PC-3 (cell line): ENCODE results near the gene TMEM129. TPM values are rescaled to one million over a fixed set of nuclear protein-coding genes. Genes with fewer than 3 reads are reported as not detected.

Experiments used
- ATAC-seq: fragments of 200-7000 bp; cut with Tn5 transposase; 2 replicates; pipeline ENCODE4 v1.9.1; 2020; ENCODE audit warnings: mild to moderate bottlenecking, moderate library complexity
- BruUV-seq: library from RNA; stranded (reverse); fragments of 400-500 nt; replicated peaks from 2 replicates; lab custom pipeline; 2021; lab: Mats Ljungman, UMichigan
- CTCF ChIA-PET: fragments of 300-600 bp; sonication (Branson Sonifier 250); formaldehyde crosslinking; loops from one replicate; lab custom pipeline; 2022; ENCODE audit warnings: antibody characterized with exemption; lab: Charles Lee
- POLR2A ChIA-PET: fragments of 300-600 bp; sonication (Branson Sonifier 250); formaldehyde crosslinking; loops from one replicate; lab custom pipeline; 2022; ENCODE audit warnings: antibody characterized with exemption; ENCODE audit not compliant: unreplicated experiment; lab: Charles Lee
- DNase-seq: peaks from one replicate; pipeline ENCODE4 v3.0.0-alpha.2; 2015
- H2AFZ ChIP-seq: fragments of 300-600 bp; sonication (generic); 2 replicates; pipeline ENCODE4 v1.6.0; 2016; ENCODE audit warnings: antibody characterized with exemption, low read length
- H3F3A ChIP-seq: fragments of 300-600 bp; sonication (generic); one replicate; pipeline ENCODE4 v1.6.0; 2017; ENCODE audit warnings: antibody characterized with exemption, low read length, control low read depth, mild to moderate bottlenecking; ENCODE audit not compliant: unreplicated experiment
- H3K27ac ChIP-seq: fragments of 300-600 bp; sonication (generic); 2 replicates; pipeline ENCODE4 v1.5.1; 2016; ENCODE audit warnings: mild to moderate bottlenecking, low read length
- H3K27me3 ChIP-seq: fragments of 300-600 bp; sonication (generic); 2 replicates; pipeline ENCODE4 v1.6.1; 2016; ENCODE audit warnings: low read length, mixed read lengths
- H3K36me3 ChIP-seq: fragments of 300-600 bp; sonication (generic); 2 replicates; pipeline ENCODE4 v1.6.1; 2016; ENCODE audit warnings: low read depth, mixed run types, low read length, mixed read lengths
- H3K4me1 ChIP-seq: fragments of 300-600 bp; sonication (generic); 2 replicates; pipeline ENCODE4 v1.5.1; 2016; ENCODE audit warnings: low read length; ENCODE audit not compliant: insufficient read depth
- H3K4me2 ChIP-seq: fragments of 300-600 bp; sonication (generic); 2 replicates; pipeline ENCODE4 v1.6.0; 2016; ENCODE audit warnings: low read length
- H3K4me3 ChIP-seq: fragments of 300-600 bp; sonication (generic); 2 replicates; pipeline ENCODE4 v1.5.1; 2016; ENCODE audit warnings: mild to moderate bottlenecking, low read length, mixed read lengths
- H3K79me2 ChIP-seq: fragments of 300-600 bp; sonication (generic); 2 replicates; pipeline ENCODE4 v1.6.1; 2017; ENCODE audit warnings: low read length, mixed read lengths
- H3K9ac ChIP-seq: fragments of 300-600 bp; sonication (generic); 2 replicates; pipeline ENCODE4 v1.6.0; 2016; ENCODE audit warnings: mild to moderate bottlenecking, low read length
- H3K9me2 ChIP-seq: fragments of 300-600 bp; sonication (generic); replicated peaks from 2 replicates; pipeline ENCODE4 v1.6.1; 2016; ENCODE audit warnings: mixed run types, low read length, mixed read lengths
- H3K9me3 ChIP-seq: fragments of 300-600 bp; sonication (generic); 2 replicates; pipeline ENCODE4 v1.6.1; 2016; ENCODE audit warnings: low read length, mixed read lengths
- H4K20me1 ChIP-seq: fragments of 300-600 bp; sonication (generic); 2 replicates; pipeline ENCODE4 v1.6.1; 2016; ENCODE audit warnings: low read length, mixed read lengths
- EZH2 ChIP-seq: fragments of 300-600 bp; sonication (generic); IDR thresholded peaks from one replicate; pipeline ENCODE4 v1.6.1; 2017; ENCODE audit warnings: antibody characterized with exemption, mild to moderate bottlenecking, low read length; ENCODE audit not compliant: unreplicated experiment
- EZH2phosphoT487 ChIP-seq: fragments of 300-600 bp; sonication (generic); IDR thresholded peaks from 2 replicates; pipeline ENCODE4 v1.6.1; 2018; ENCODE audit warnings: mild to moderate bottlenecking, antibody characterized with exemption, low read length, borderline replicate concordance
- intact Hi-C: fragments of 100-400 bp; cut with micrococcal nuclease; formaldehyde crosslinking; loops from 2 replicates; pipeline ENCODE4 v1.9.0; 2023
- total RNA-seq: library from RNA; depleted of rRNA; stranded (reverse); fragments of >200 nt; gene quantifications from 2 replicates; pipeline ENCODE4 v1.2.3, GENCODE V29; 2014
- TF ChIP-seq, protein P1 (sequence below): fragments of 300-600 bp; sonication (generic); conservative IDR thresholded peaks from 2 replicates; pipeline ENCODE4 v1.5.1; 2017; ENCODE audit warnings: antibody characterized with exemption, low read depth, mild to moderate bottlenecking, low read length

The TMEM129 gene
- total RNA-seq, 1 experiment from 2014 or later = 28.6 TPM

DNA sequence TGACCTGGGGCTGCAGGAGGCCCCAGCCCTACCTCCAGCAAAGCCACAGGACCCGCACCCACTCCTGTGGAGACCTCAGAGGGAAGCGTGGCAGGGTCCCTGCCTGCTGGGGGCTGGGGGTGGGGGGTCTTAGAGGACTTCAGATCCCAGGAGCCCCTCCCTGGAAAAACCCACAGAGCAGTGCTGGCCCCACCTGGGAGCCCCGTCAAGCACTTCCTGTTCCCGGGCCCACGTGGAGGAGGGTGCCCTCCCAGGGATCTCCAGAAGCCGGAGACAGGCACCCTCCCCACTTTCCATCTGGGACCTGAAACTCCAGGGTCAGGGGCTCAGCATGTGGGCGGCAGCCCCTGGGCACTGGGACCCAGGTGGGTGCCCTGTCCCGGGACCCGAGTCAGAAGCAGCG is 32.2 kb upstream of the TMEM129 start:
- Histone ChIP-seq H3K9me2 (no peaks in the 10 kb centered on the region), H3K4me3 (no peak overlapping the region), H3F3A (no peaks in the 10 kb centered on the region), H3K27me3 (no peaks in the 10 kb centered on the region), H2AFZ (no peak overlapping the region), H3K36me3 (no peaks in the 10 kb centered on the region), H4K20me1 (no peaks in the 10 kb centered on the region), H3K9ac (no peak overlapping the region), H3K27ac (no peak overlapping the region), H3K4me2 (no peak overlapping the region), H3K79me2 (no peaks in the 10 kb centered on the region), H3K4me1 (no peaks in the 10 kb centered on the region), H3K9me3 (no peaks in the 10 kb centered on the region)
- CTCF ChIA-PET = no interaction called here
- no TSS peak for BruUV-seq
- TF ChIP-seq EZH2phosphoT487 (no peak), EZH2 (no peak)
- TF ChIP-seq, protein P1, sequence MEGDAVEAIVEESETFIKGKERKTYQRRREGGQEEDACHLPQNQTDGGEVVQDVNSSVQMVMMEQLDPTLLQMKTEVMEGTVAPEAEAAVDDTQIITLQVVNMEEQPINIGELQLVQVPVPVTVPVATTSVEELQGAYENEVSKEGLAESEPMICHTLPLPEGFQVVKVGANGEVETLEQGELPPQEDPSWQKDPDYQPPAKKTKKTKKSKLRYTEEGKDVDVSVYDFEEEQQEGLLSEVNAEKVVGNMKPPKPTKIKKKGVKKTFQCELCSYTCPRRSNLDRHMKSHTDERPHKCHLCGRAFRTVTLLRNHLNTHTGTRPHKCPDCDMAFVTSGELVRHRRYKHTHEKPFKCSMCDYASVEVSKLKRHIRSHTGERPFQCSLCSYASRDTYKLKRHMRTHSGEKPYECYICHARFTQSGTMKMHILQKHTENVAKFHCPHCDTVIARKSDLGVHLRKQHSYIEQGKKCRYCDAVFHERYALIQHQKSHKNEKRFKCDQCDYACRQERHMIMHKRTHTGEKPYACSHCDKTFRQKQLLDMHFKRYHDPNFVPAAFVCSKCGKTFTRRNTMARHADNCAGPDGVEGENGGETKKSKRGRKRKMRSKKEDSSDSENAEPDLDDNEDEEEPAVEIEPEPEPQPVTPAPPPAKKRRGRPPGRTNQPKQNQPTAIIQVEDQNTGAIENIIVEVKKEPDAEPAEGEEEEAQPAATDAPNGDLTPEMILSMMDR = no peak
- POLR2A ChIA-PET = no interaction called here
- intact Hi-C loops = no loop called here
- DNase-seq (no peak), ATAC-seq (no peak)

GRCh38 chr4:1752284-1753041 is 31.3 kb upstream of the TMEM129 start:
- Histone ChIP-seq H4K20me1 (no peaks in the 10 kb centered on the region), H3K36me3 (no peaks in the 10 kb centered on the region), H2AFZ (no peak overlapping the region), H3K79me2 (no peaks in the 10 kb centered on the region), H3F3A (no peaks in the 10 kb centered on the region), H3K9me2 (no peaks in the 10 kb centered on the region), H3K4me2 (no peak overlapping the region), H3K9ac (no peak overlapping the region), H3K9me3 (no peaks in the 10 kb centered on the region), H3K27ac (no peak overlapping the region), H3K4me3 (no peak overlapping the region), H3K27me3 (no peaks in the 10 kb centered on the region), H3K4me1 (no peaks in the 10 kb centered on the region)
- no TSS peak for BruUV-seq
- ChIA-PET POLR2A (no interaction called here), CTCF (no interaction called here)
- no peak for ATAC-seq
- intact Hi-C loops = no loop called here
- TF ChIP-seq, protein P1 = no peak
- TF ChIP-seq EZH2 (no peak), EZH2phosphoT487 (no peak)
- no peak for DNase-seq

GRCh38 chr4:1751919-1752283 is 30.8 kb upstream of the TMEM129 start:
- POLR2A ChIA-PET = no interaction called here
- Histone ChIP-seq H3K27me3 (no peaks in the 10 kb centered on the region), H3K27ac (no peak overlapping the region), H3K9me2 (no peaks in the 10 kb centered on the region), H3K36me3 (no peaks in the 10 kb centered on the region), H3K4me2 (no peak overlapping the region), H2AFZ (no peak overlapping the region), H4K20me1 (no peaks in the 10 kb centered on the region), H3K9me3 (no peaks in the 10 kb centered on the region), H3K4me3 (no peak overlapping the region), H3K9ac (no peak overlapping the region), H3K79me2 (no peaks in the 10 kb centered on the region), H3K4me1 (no peaks in the 10 kb centered on the region), H3F3A (no peaks in the 10 kb centered on the region)
- DNase-seq (no peak), ATAC-seq (no peak)
- TF ChIP-seq, protein P1 = no peak
- CTCF ChIA-PET = no interaction called here
- BruUV-seq = no TSS peak
- intact Hi-C loops = no loop called here
